H1 (cell line): Measurements from ENCODE around the gene SPEN. TPM values are rescaled to one million over a fixed set of nuclear protein-coding genes. Genes with fewer than 3 reads are reported as not detected.
A peak's percentile ranks its signal among the peaks of the same experiment; 100 is the strongest.

ENCODE experiments used
- CTCF ChIA-PET: fragments of 300-600 bp; sonication (Branson Sonifier 250); formaldehyde crosslinking; loops from one replicate; lab custom pipeline; 2021; ENCODE audit not compliant: partially characterized antibody; lab: Charles Lee
- POLR2A ChIA-PET: fragments of 300-600 bp; sonication (Branson Sonifier 250); formaldehyde crosslinking; loops from one replicate; lab custom pipeline; 2021; ENCODE audit warnings: inconsistent platforms; ENCODE audit not compliant: partially characterized antibody; lab: Charles Lee
- DNase-seq, 2 experiments: peaks; one replicate each; pipeline versions ENCODE4 v3.0.0 to v3.0.0-alpha.2; 2010 to 2022; ENCODE audit warnings: low spot score in 2 of 2, low read depth in 1 of 2, mixed read lengths in 1 of 2
- FAIRE-seq: peaks from 2 replicates; lab custom pipeline; 2011; peaks lifted over from hg19 to GRCh38; lab: Jason Lieb, UNC
- H2AFZ ChIP-seq: 2 replicates; pipeline ENCODE4 v1.8.1; 2012; ENCODE audit warnings: low read length, inconsistent platforms
- H2AK5ac ChIP-seq: 2 replicates; pipeline ENCODE4 v1.6.1; 2013; ENCODE audit warnings: low read depth, low read length
- H2BK120ac ChIP-seq: replicated peaks from 2 replicates; pipeline ENCODE3; 2013; ENCODE audit warnings: low read depth, low read length, inconsistent platforms
- H2BK12ac ChIP-seq: 2 replicates; pipeline ENCODE4 v1.6.1; 2013; ENCODE audit warnings: low read depth, low read length
- H2BK15ac ChIP-seq: 2 replicates; pipeline ENCODE4 v1.6.1; 2013; ENCODE audit warnings: low read length
- H2BK20ac ChIP-seq: 2 replicates; pipeline ENCODE4 v1.6.1; 2013; ENCODE audit warnings: low read length
- H2BK5ac ChIP-seq: 2 replicates; pipeline ENCODE4 v1.6.1; 2013; ENCODE audit warnings: low read depth, low read length
- H3K14ac ChIP-seq: 2 replicates; pipeline ENCODE4 v1.6.1; 2013; ENCODE audit warnings: inconsistent platforms; ENCODE audit not compliant: insufficient read length
- H3K18ac ChIP-seq: 2 replicates; pipeline ENCODE4 v1.6.1; 2013; ENCODE audit warnings: low read length; ENCODE audit errors: extremely low read depth
- H3K23ac ChIP-seq: 2 replicates; pipeline ENCODE4 v1.6.1; 2013; ENCODE audit warnings: inconsistent platforms; ENCODE audit not compliant: insufficient read length
- H3K23me2 ChIP-seq: 2 replicates; pipeline ENCODE4 v1.6.1; 2013; ENCODE audit warnings: low read depth, low read length
- H3K27ac ChIP-seq: 2 replicates; pipeline ENCODE4 v1.6.1; 2011; ENCODE audit warnings: low read depth, low read length, inconsistent platforms
- H3K27me3 ChIP-seq, 4 experiments: replicated peaks in 1 of 4; 1 replicate in 1 of 4; 2 replicates in 3 of 4; pipeline versions ENCODE4 v1.6.1 to v1.8.1; 2011 to 2013; ENCODE audit warnings: low read length in 3 of 4, mild to moderate bottlenecking in 3 of 4, inconsistent platforms in 2 of 4, mixed read lengths in 2 of 4, moderate library complexity in 1 of 4; ENCODE audit not compliant: control insufficient read depth in 3 of 4, insufficient read depth in 3 of 4; ENCODE audit errors: extremely low read depth in 1 of 4
- H3K36me3 ChIP-seq, 4 experiments: 2 replicates each; pipeline versions ENCODE4 v1.6.1 to v1.8.1; 2011 to 2013; ENCODE audit warnings: mild to moderate bottlenecking in 4 of 4, low read length in 3 of 4, moderate library complexity in 2 of 4, control low read depth in 1 of 4, inconsistent platforms in 1 of 4; ENCODE audit not compliant: insufficient read depth in 4 of 4, control insufficient read depth in 2 of 4
- H3K4ac ChIP-seq: replicated peaks from 2 replicates; pipeline ENCODE3; 2013; ENCODE audit warnings: low read length, low read depth, mixed read lengths, inconsistent platforms; ENCODE audit not compliant: insufficient read length
- H3K4me1 ChIP-seq, 4 experiments: replicated peaks in 1 of 4; 1 replicate in 1 of 4; 2 replicates in 3 of 4; pipeline versions ENCODE4 v1.6.1 to v1.8.1; 2011 to 2013; ENCODE audit warnings: low read length in 3 of 4, inconsistent platforms in 2 of 4, mixed read lengths in 1 of 4; ENCODE audit not compliant: insufficient read depth in 4 of 4, control insufficient read depth in 3 of 4
- H3K4me2 ChIP-seq, 2 experiments: 2 replicates each; pipeline versions ENCODE4 v1.6.1 to v1.8.1; 2011 to 2013; ENCODE audit warnings: low read depth in 2 of 2, low read length in 2 of 2, control low read depth in 1 of 2, inconsistent platforms in 1 of 2, mild to moderate bottlenecking in 1 of 2; ENCODE audit not compliant: insufficient read depth in 1 of 2
- H3K4me3 ChIP-seq, 4 experiments: fragments of 200-600, 300-600 bp in 1 of 4; sonication (generic), shearing (Covaris generic), sonication (Bioruptor Twin) in 1 of 4; 2 replicates each; pipeline versions ENCODE4 v1.5.1 to v1.8.1; 2011 to 2016; ENCODE audit warnings: low read length in 4 of 4, low read depth in 3 of 4, control low read depth in 2 of 4, inconsistent platforms in 2 of 4, mild to moderate bottlenecking in 2 of 4, mixed read lengths in 1 of 4, moderate library complexity in 1 of 4; ENCODE audit not compliant: insufficient read depth in 2 of 4; ENCODE audit errors: extremely low read depth in 1 of 4
- H3K56ac ChIP-seq: replicated peaks from 2 replicates; pipeline ENCODE3; 2013; ENCODE audit warnings: low read depth, mild to moderate bottlenecking, mixed read lengths, low read length, inconsistent platforms; ENCODE audit not compliant: insufficient read length
- H3K79me1 ChIP-seq: 2 replicates; pipeline ENCODE4 v1.6.1; 2013; ENCODE audit warnings: low read depth, low read length, control low read depth
- H3K79me2 ChIP-seq, 2 experiments: 2 replicates each; pipeline versions ENCODE4 v1.6.1 to v1.8.1; 2012 to 2013; ENCODE audit warnings: low read length in 2 of 2, mild to moderate bottlenecking in 2 of 2, inconsistent platforms in 1 of 2; ENCODE audit not compliant: insufficient read depth in 2 of 2, control insufficient read depth in 1 of 2
- H3K9ac ChIP-seq, 4 experiments: replicated peaks in 1 of 4; 1 replicate in 1 of 4; 2 replicates in 3 of 4; pipeline versions ENCODE4 v1.6.1 to v1.8.1; 2011 to 2013; ENCODE audit warnings: low read depth in 3 of 4, low read length in 3 of 4, control low read depth in 2 of 4, mild to moderate bottlenecking in 2 of 4, moderate library complexity in 2 of 4, inconsistent platforms in 1 of 4; ENCODE audit errors: extremely low read depth in 1 of 4
- H3K9me3 ChIP-seq, 2 experiments: 2 replicates each; pipeline versions ENCODE4 v1.6.1 to v1.8.1; 2012 to 2013; ENCODE audit warnings: mild to moderate bottlenecking in 2 of 2, moderate library complexity in 2 of 2, control low read depth in 1 of 2, inconsistent platforms in 1 of 2, low read depth in 1 of 2, low read length in 1 of 2, mixed read lengths in 1 of 2; ENCODE audit not compliant: insufficient read depth in 2 of 2
- H4K20me1 ChIP-seq, 2 experiments: replicated peaks in 1 of 2; 2 replicates each; pipeline versions ENCODE3 to v1.8.1; 2011 to 2013; ENCODE audit warnings: inconsistent platforms in 2 of 2, low read length in 2 of 2, mild to moderate bottlenecking in 1 of 2; ENCODE audit not compliant: insufficient read depth in 2 of 2, control insufficient read depth in 1 of 2
- H4K5ac ChIP-seq: 2 replicates; pipeline ENCODE4 v1.6.1; 2013; ENCODE audit warnings: low read length, low read depth, mixed read lengths, inconsistent platforms; ENCODE audit not compliant: insufficient read length
- H4K8ac ChIP-seq: 2 replicates; pipeline ENCODE4 v1.8.0; 2013; ENCODE audit warnings: mild to moderate bottlenecking, moderate library complexity, low read length, inconsistent platforms; ENCODE audit not compliant: insufficient read depth; ENCODE audit errors: extremely low read depth
- H4K91ac ChIP-seq: replicated peaks from 2 replicates; pipeline ENCODE3; 2013; ENCODE audit warnings: low read length, mixed read lengths, inconsistent platforms; ENCODE audit not compliant: insufficient read length
- CEBPB ChIP-seq: IDR thresholded peaks from 2 replicates; pipeline ENCODE4 v1.6.1; 2012; ENCODE audit warnings: low read depth, low read length
- EP300 ChIP-seq, 2 experiments: IDR thresholded peaks; 1 replicate in 1 of 2; 2 replicates in 1 of 2; pipeline ENCODE4 v1.6.1; 2011 to 2012; ENCODE audit warnings: low read depth in 2 of 2, low read length in 2 of 2, mild to moderate bottlenecking in 2 of 2, borderline replicate concordance in 1 of 2, inconsistent platforms in 1 of 2, moderate library complexity in 1 of 2
- GTF2F1 ChIP-seq: IDR thresholded peaks from 2 replicates; pipeline ENCODE4 v1.6.1; 2012; ENCODE audit warnings: low read depth, low read length, improper control_type of control experiment, borderline replicate concordance
- HDAC6 ChIP-seq: IDR thresholded peaks from one replicate; pipeline ENCODE4 v1.7.1; 2012; ENCODE audit warnings: low read depth, mild to moderate bottlenecking, inconsistent platforms, low read length, moderate library complexity
- KDM4A ChIP-seq: IDR thresholded peaks from one replicate; pipeline ENCODE4 v1.7.1; 2012; ENCODE audit warnings: low read depth, mild to moderate bottlenecking, moderate library complexity, low read length, inconsistent platforms; ENCODE audit not compliant: severe bottlenecking
- SP4 ChIP-seq: IDR thresholded peaks from 2 replicates; pipeline ENCODE4 v1.6.1; 2012; ENCODE audit warnings: low read length, inconsistent platforms
- TEAD4 ChIP-seq: IDR thresholded peaks from 2 replicates; pipeline ENCODE4 v1.6.1; 2012; ENCODE audit warnings: low read depth, low read length, inconsistent platforms, mixed read lengths
- YY1 ChIP-seq: IDR thresholded peaks from 2 replicates; pipeline ENCODE4 v1.6.1; 2011; ENCODE audit warnings: low read depth, mild to moderate bottlenecking, low read length
- WGBS, 2 experiments: shearing (Covaris generic) in 1 of 2; methylation state at CpG; one replicate each; pipeline versions ENCODE4 v1.1.6 to v1.1.7; 2013 to 2015; ENCODE audit warnings: low lambda C conversion rate in 2 of 2, mixed read lengths in 2 of 2, inconsistent platforms in 1 of 2, low coverage in 1 of 2, missing lambda C conversion rate in 1 of 2; ENCODE audit not compliant: insufficient replicate concordance in 2 of 2, insufficient coverage in 1 of 2, insufficient read length in 1 of 2; ENCODE audit errors: extremely low coverage in 1 of 2, missing lambda C conversion rate in 1 of 2; 5-methylcytosine and 5-hydroxymethylcytosine counted together
- polyA plus RNA-seq, 7 experiments: library from polyadenylated mRNA; depleted of rRNA in 3 of 7; stranded (reverse) in 5 of 7; unstranded in 2 of 7; fragments of >200 nt in 5 of 7; fragments of 200-250 nt in 2 of 7; gene quantifications; 1 replicate in 5 of 7; 2 replicates in 1 of 7; 4 replicates in 1 of 7; pipeline versions ENCODE4 v1.2.1 to v1.2.3, GENCODE V29; 2011 to 2013; ENCODE audit warnings: missing spikeins in 2 of 7, mixed read lengths in 2 of 7
- total RNA-seq: library from RNA; stranded (reverse); fragmentation: NEBNext Ultra II Directional; extraction: Animal tissue kit (Norgen Biotek cat#: 25700); gene quantifications from 2 replicates; pipeline ENCODE4 v1.2.1, GENCODE V29; 2021
- TF ChIP-seq, protein P1 (sequence below): IDR thresholded peaks from 2 replicates; pipeline ENCODE4 v1.6.1; 2011; ENCODE audit warnings: low read length, improper control_type of control experiment
- TF ChIP-seq, protein P2 (sequence below): IDR thresholded peaks from 2 replicates; pipeline ENCODE4 v1.6.1; 2012; ENCODE audit warnings: inconsistent platforms

The SPEN gene
- total and polyA plus RNA-seq, 2 of the 8 experiments (the other 6 are each of a cell fraction or from before 2014, with no cell fraction given) = 12.5 to 52.1 TPM

DNA sequence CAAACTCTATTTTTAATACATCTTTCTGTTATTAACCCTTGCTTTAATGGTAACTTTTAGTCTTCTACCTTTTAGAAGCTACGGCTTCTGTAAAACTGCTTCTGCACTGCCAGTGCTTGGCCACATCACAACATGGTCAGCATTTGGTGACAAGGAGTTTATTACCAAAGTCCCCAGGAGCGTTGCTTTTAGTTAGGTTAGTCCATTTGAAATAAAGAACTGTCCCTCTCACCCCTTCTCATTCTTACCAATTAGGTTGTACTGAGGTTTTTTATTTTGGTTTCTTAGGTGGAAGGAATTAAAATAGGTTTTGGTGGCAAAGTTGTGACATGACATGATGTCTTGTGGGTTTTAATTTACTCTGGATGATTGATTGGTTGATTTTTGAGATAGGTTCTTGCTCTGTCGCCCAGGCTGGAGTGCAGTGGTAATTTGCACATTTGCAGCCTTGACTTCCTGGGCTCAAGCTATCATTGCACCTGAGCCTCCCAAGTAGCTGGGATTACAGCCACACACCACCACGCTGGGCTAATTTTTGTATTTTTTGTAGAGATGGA is 39.2 kb downstream of the SPEN start:
- H3K56ac ChIP-seq = no peak overlapping the region
- H3K36me3 ChIP-seq = no peaks in the 10 kb centered on the region
- H3K14ac ChIP-seq = no peak overlapping the region
- H2BK15ac ChIP-seq = no peak overlapping the region
- H4K5ac ChIP-seq = no peak overlapping the region
- H3K27ac ChIP-seq = peak overlapping the region; percentile 1; the same call in 1 of the 2 replicates
- no peak for DNase-seq
- no peaks in the 10 kb centered on the region for H3K23me2 ChIP-seq
- no peak overlapping the region; the same call in 1 of the 2 replicates for H4K8ac ChIP-seq
- H2AK5ac ChIP-seq = peak overlapping the region; percentile 7
- peaks cover 9 to 95% of the 10 kb centered on the region in 2 experiments for H3K79me2 ChIP-seq
- no peak overlapping the region for H4K91ac ChIP-seq
- peaks cover 0 to 9% (median 2%) of the 10 kb centered on the region in 4 experiments; a peak in 5 of 7 replicates for H3K4me1 ChIP-seq
- WGBS, 2 experiments = 85% methylated on average over 4 of the region's 4 CpGs; no CpG with 5 or more reads in 1 of the 2 experiments
- POLR2A ChIA-PET = interaction anchor here (1.3 to 1.7 kb wide), 2 partner anchors 13 to 53 kb away, joined by 3 to 11 read pairs; no protein-coding TSS in a partner anchor
- H3K23ac ChIP-seq = no peak overlapping the region
- H3K4me3 ChIP-seq = peak overlapping the region in 1 of 4 experiments; percentile 6; a peak in 1 of 8 replicates
- H2BK12ac ChIP-seq = peak overlapping the region; percentile 86; the same call in 1 of the 2 replicates
- peak overlapping the region; percentile 11 to 50; a peak in 2 of 4 replicates for H3K4me2 ChIP-seq
- FAIRE-seq = no peak
- no peak overlapping the region for H2BK120ac ChIP-seq
- CTCF ChIA-PET = interaction anchor here (0.5 to 1.9 kb wide), 7 partner anchors 10 to 254 kb away, joined by 3 to 7 read pairs (median 3); no protein-coding TSS in a partner anchor
- peaks cover 2 to 4% of the 10 kb centered on the region in 2 experiments for H4K20me1 ChIP-seq
- no peak overlapping the region; the same call in 1 of the 2 replicates for H2BK5ac ChIP-seq
- no peak overlapping the region; a peak in 2 of 7 replicates for H3K9ac ChIP-seq
- no peak overlapping the region for H2AFZ ChIP-seq
- H3K79me1 ChIP-seq = peaks cover 5% of the 10 kb centered on the region; the same call in 1 of the 2 replicates
- H2BK20ac ChIP-seq = no peak overlapping the region
- H3K18ac ChIP-seq = no peak overlapping the region
- no peaks in the 10 kb centered on the region for H3K27me3 ChIP-seq
- H3K9me3 ChIP-seq = no peaks in the 10 kb centered on the region
- H3K4ac ChIP-seq = no peak overlapping the region
- TF ChIP-seq YY1 (no peak), TEAD4 (no peak), CEBPB (no peak), GTF2F1 (no peak), SP4 (no peak), KDM4A (no peak), HDAC6 (no peak), EP300 (IDR thresholded peaks at IDR 0.05; ENCODE audit: borderline replicate concordance in 1 of 2, low read depth in 2 of 2, low read length in 2 of 2) (no peak)
- TF ChIP-seq, protein P1, sequence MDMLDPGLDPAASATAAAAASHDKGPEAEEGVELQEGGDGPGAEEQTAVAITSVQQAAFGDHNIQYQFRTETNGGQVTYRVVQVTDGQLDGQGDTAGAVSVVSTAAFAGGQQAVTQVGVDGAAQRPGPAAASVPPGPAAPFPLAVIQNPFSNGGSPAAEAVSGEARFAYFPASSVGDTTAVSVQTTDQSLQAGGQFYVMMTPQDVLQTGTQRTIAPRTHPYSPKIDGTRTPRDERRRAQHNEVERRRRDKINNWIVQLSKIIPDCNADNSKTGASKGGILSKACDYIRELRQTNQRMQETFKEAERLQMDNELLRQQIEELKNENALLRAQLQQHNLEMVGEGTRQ = no peak
- TF ChIP-seq, protein P2, sequence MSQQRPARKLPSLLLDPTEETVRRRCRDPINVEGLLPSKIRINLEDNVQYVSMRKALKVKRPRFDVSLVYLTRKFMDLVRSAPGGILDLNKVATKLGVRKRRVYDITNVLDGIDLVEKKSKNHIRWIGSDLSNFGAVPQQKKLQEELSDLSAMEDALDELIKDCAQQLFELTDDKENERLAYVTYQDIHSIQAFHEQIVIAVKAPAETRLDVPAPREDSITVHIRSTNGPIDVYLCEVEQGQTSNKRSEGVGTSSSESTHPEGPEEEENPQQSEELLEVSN = no peak
